Uterus (tissue), 4 donors: ENCODE results near the gene NOTCH1. TPM values are rescaled to one million over a fixed set of nuclear protein-coding genes. Genes with fewer than 3 reads are reported as not detected.

Experiments used
- DNase-seq, 2 donors: peaks; one replicate each; pipeline ENCODE4 v3.0.0-alpha.2; 2019 to 2020
- H3K27ac ChIP-seq, 2 donors: fragments of 200-600 bp; sonication (generic); 1 replicate in 1 of 2; 2 replicates in 1 of 2; pipeline ENCODE4 v1.5.1; 2016 to 2018
- H3K27me3 ChIP-seq, 2 donors: fragments of 200-600 bp; sonication (generic); one replicate each; pipeline ENCODE4 v1.5.1; 2018 to 2019; ENCODE audit warnings: control low read depth in 1 of 2
- H3K36me3 ChIP-seq, 2 donors: fragments of 200-600 bp; sonication (generic); one replicate each; pipeline ENCODE4 v1.5.1; 2019; ENCODE audit warnings: control low read depth in 1 of 2
- H3K4me1 ChIP-seq, 2 donors: fragments of 200-600 bp; sonication (generic); one replicate each; pipeline ENCODE4 v1.5.1; 2018 to 2019; ENCODE audit warnings: control low read depth in 1 of 2
- H3K4me3 ChIP-seq, 2 donors: fragments of 200-600 bp; sonication (generic); 1 replicate in 1 of 2; 2 replicates in 1 of 2; pipeline ENCODE4 v1.5.1; 2018 to 2019; ENCODE audit warnings: mild to moderate bottlenecking in 1 of 2
- H3K9me3 ChIP-seq, 2 donors: fragments of 200-600 bp; sonication (generic); one replicate each; pipeline ENCODE4 v1.5.1; 2019; ENCODE audit warnings: control low read depth in 1 of 2
- CTCF ChIP-seq, 4 experiments: fragments of 200-600 bp in 2 of 4; fragments of 450-650 bp in 2 of 4; sonication (generic) in 2 of 4; IDR thresholded peaks; one replicate each; pipeline ENCODE4 v1.5.1; 2016 to 2019; ENCODE audit warnings: antibody characterized with exemption in 4 of 4, mild to moderate bottlenecking in 2 of 4, moderate library complexity in 1 of 4
- POLR2A ChIP-seq, 2 donors: fragments of 450-650 bp; IDR thresholded peaks; one replicate each; pipeline ENCODE4 v1.6.1; 2016; ENCODE audit warnings: antibody characterized with exemption in 2 of 2, mild to moderate bottlenecking in 1 of 2, moderate library complexity in 1 of 2
- intact Hi-C: fragments of 100-400 bp; cut with DNase I; formaldehyde crosslinking; loops from one replicate; pipeline ENCODE4 v1.15.1; 2023; ENCODE audit warnings: low total_unique reads
- total RNA-seq, 4 donors: library from RNA; depleted of rRNA in 3 of 4; stranded (reverse); fragments of >200 nt in 3 of 4; gene quantifications; one replicate each; pipeline versions ENCODE4 v1.1.0 to v1.2.4, GENCODE V29; 2014 to 2023
- donor health status: DM: yes; HTN: yes; CAD: no.

NOTCH1 gene
- total RNA-seq, 4 donors from 2014 or later = 19.7 to 109 (median 35.6) TPM

DNA sequence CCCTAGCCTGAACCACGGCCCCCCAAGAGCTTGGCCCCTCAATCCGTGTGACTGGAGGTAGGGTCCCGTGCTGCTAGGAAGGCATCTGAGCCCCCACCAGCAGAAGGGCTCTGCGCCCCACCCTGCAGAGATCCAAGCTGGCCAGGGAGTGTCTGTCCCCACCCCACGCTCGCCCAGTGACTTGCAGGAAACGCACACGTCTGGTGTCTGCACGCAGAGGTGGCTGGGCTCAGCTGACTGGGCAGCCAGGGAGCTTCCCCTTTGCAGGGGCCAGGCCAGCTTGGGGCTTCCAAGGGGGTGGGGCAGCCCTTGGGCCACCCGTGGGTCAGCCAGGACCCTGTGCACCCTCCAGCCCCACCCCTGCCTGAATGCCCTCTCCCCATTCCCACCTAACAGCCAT lies 24.3 kb downstream of the NOTCH1 start:
- TF ChIP-seq CTCF (IDR thresholded peaks at IDR 0.05) = no peak
- TF ChIP-seq POLR2A (IDR thresholded peaks at IDR 0.05) = no peak
- intact Hi-C loops = no loop called here
- Histone ChIP-seq H3K27ac (no peak overlapping the region), H3K27me3 (no peaks in the 10 kb centered on the region), H3K4me1 (peaks cover 0 to 7% of the 10 kb centered on the region in 2 donors), H3K4me3 (no peak overlapping the region), H3K9me3 (no peaks in the 10 kb centered on the region), H3K36me3 (no peaks in the 10 kb centered on the region)
- DNase-seq = no peak

DNA sequence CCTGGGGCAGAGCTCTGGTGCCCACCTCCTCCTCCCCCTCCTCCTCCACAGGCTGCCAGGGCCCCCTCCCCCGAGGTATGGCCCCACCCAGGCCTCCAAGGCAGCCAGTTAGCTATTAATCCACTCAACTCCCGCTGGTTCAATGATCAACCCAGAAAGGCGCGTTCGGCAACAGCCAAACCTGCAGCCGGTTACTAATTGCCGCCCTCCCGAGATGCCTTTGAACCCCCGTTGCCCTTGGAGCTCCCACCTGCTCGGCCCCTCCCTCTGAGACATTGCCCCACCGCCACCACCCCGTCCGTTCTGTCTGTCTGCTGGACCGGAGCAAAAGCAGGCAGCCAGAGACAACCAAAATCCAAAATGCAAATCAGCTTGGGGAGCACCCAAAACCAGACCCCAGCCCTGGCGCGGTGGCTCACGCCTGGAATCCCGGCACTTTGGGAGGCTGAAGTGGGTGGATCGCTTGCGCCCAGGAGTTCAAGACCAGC lies 25.8 kb downstream of the NOTCH1 start:
- Histone ChIP-seq H3K36me3 (no peaks in the 10 kb centered on the region), H3K4me3 (no peak overlapping the region), H3K9me3 (no peaks in the 10 kb centered on the region), H3K27me3 (no peaks in the 10 kb centered on the region), H3K4me1 (no peaks in the 10 kb centered on the region), H3K27ac (no peak overlapping the region)
- no peak for TF ChIP-seq CTCF (IDR thresholded peaks at IDR 0.05)
- no peak for TF ChIP-seq POLR2A (IDR thresholded peaks at IDR 0.05)
- no peak for DNase-seq
- intact Hi-C loops = no loop called here

DNA sequence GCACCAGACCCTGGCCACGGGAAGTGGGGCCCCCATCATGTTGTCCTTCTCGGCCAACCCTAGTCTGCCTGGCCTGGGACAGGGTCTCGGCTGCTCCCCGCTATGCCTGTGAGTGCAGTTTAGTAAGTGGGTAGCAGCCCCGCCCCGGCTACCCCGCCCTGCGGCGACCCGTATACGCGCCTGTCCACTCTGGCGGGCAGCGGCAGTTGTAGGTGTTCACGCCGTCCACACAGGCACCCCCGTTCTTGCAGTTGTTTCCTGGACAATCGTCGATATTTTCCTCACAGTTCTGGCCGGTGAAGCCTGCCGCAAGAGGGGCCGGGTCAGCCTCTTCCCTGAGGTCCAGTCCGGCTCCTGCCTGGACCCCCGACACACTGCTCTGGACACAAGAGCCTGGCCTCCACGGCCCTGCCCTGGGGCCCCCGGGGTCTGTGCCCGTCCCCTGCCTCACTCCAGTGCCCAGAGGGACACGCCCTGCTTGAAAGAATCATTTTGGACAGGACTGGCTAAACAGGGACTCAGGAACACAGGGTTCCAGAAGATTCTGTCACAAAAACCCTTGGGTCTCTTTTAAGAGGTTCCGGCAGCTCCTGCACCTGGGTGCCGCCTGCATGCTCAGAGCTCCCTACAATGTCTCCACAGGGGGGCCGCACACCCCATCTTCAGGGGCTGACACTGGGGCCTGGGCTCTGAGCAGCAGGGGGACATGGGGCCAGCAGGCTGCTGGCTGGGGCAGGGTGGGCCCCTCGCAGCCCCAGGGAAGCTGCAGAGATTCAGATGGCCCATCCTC lies 26.4 kb downstream of the NOTCH1 start:
- TF ChIP-seq POLR2A (IDR thresholded peaks at IDR 0.05) (no peak), CTCF (IDR thresholded peaks at IDR 0.05) (no peak)
- Histone ChIP-seq H3K27ac (no peak overlapping the region), H3K4me3 (no peak overlapping the region), H3K4me1 (no peaks in the 10 kb centered on the region), H3K36me3 (no peaks in the 10 kb centered on the region), H3K27me3 (no peaks in the 10 kb centered on the region), H3K9me3 (no peaks in the 10 kb centered on the region)
- no peak for DNase-seq
- intact Hi-C loops = no loop called here

- H3K27ac ChIP-seq = no peak overlapping the region
- no peaks in the 10 kb centered on the region for H3K4me1 ChIP-seq
- H3K4me3 ChIP-seq = no peak overlapping the region
- H3K36me3 ChIP-seq = no peaks in the 10 kb centered on the region
- H3K27me3 ChIP-seq = no peaks in the 10 kb centered on the region
- DNase-seq = no peak
- intact Hi-C loops = no loop called here
- no peaks in the 10 kb centered on the region for H3K9me3 ChIP-seq
- TF ChIP-seq POLR2A (IDR thresholded peaks at IDR 0.05) (no peak), CTCF (IDR thresholded peaks at IDR 0.05) (no peak)
Measured at GRCh38 chr9:136518623-136519022, 27.2 kb downstream of the NOTCH1 start.

GRCh38 chr9:136517950-136518349 lies 27.9 kb downstream of the NOTCH1 start:
- no peaks in the 10 kb centered on the region for H3K27me3 ChIP-seq
- no peak for DNase-seq
- H3K4me1 ChIP-seq = no peaks in the 10 kb centered on the region
- no peaks in the 10 kb centered on the region for H3K9me3 ChIP-seq
- no peaks in the 10 kb centered on the region for H3K36me3 ChIP-seq
- no peak overlapping the region for H3K27ac ChIP-seq
- no peak overlapping the region for H3K4me3 ChIP-seq
- TF ChIP-seq CTCF (IDR thresholded peaks at IDR 0.05) (no peak), POLR2A (IDR thresholded peaks at IDR 0.05) (no peak)
- intact Hi-C loops = no loop called here
